Fibroblast of the aortic adventitia (primary cell): ENCODE data around the gene SBK3. TPM values are rescaled to one million over a fixed set of nuclear protein-coding genes. Genes with fewer than 3 reads are reported as not detected.

Experiments used
- DNase-seq: peaks from one replicate; pipeline ENCODE4 v3.0.0-alpha.2; 2010; ENCODE audit warnings: low read depth
- H3K4me3 ChIP-seq: 2 replicates; pipeline ENCODE4 v1.5.1; 2011; ENCODE audit warnings: low read depth, mild to moderate bottlenecking, control low read depth, low read length, moderate library complexity
- total RNA-seq: library from RNA; depleted of rRNA; stranded (reverse); fragments of >200 nt; gene quantifications from 2 replicates; pipeline ENCODE4 v1.2.3, GENCODE V29; 2012; ENCODE audit warnings: low replicate concordance
- TF ChIP-seq, protein P1 (sequence below): IDR thresholded peaks from 2 replicates; pipeline ENCODE4 v1.5.1; 2011; ENCODE audit warnings: mild to moderate bottlenecking, low read length, control low read depth, inconsistent platforms; ENCODE audit not compliant: insufficient read depth

Gene SBK3
- total RNA-seq, 1 donor, result not detected

DNA sequence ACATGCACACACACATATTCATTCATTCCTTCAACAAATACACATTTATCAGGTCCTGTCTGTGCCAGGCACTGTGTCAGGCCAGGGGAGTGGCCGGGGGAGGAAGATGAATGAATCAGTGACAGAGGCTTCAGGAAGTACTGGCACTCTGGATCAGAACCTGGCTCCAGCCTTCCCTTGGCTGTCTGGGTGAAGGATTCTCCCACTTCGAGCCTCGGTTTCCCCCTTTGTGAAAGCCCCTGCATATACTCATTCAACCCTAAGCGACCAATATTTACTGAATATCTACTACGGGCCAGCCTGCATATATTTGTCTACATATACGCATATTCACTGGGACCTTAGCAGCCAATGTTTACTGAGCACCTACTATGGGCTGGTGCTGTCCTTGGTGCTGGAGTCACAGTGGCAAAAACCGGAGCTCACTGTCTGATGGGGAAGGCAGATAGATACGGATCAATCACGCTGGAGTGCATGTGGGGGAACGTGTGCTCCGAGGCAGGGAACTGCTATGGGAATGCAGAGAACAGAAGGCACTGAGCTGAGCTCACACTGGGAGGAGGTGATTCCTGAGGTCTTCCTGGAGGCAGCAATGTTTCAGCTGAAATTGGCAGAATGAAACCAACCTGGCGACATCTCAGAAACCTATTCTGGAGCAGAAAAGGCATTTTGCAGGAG, 35.9 kb upstream of the SBK3 start:
- DNase-seq, result no peak

GRCh38 chr19:55580628-55581144, 35.3 kb upstream of the SBK3 start, which contains the start of gene ZNF579:
ZNF579 (minus strand) TSS chr19:55580848; CDS start chr19:55579639, 1,209 bp downstream.
- TF ChIP-seq, protein P1, sequence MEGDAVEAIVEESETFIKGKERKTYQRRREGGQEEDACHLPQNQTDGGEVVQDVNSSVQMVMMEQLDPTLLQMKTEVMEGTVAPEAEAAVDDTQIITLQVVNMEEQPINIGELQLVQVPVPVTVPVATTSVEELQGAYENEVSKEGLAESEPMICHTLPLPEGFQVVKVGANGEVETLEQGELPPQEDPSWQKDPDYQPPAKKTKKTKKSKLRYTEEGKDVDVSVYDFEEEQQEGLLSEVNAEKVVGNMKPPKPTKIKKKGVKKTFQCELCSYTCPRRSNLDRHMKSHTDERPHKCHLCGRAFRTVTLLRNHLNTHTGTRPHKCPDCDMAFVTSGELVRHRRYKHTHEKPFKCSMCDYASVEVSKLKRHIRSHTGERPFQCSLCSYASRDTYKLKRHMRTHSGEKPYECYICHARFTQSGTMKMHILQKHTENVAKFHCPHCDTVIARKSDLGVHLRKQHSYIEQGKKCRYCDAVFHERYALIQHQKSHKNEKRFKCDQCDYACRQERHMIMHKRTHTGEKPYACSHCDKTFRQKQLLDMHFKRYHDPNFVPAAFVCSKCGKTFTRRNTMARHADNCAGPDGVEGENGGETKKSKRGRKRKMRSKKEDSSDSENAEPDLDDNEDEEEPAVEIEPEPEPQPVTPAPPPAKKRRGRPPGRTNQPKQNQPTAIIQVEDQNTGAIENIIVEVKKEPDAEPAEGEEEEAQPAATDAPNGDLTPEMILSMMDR, result no peak
- H3K4me3 ChIP-seq, result peak within 1 kb of the TSS; percentile 95
- peak; percentile 93 for DNase-seq

More for the DNA sequence above, 35.9 kb upstream of the SBK3 start:
- H3K4me3 ChIP-seq, result peak overlapping the region; percentile 95
- TF ChIP-seq, protein P1, result no peak

GRCh38 chr19:55579766-55580621, 34.7 kb upstream of the SBK3 start:
- H3K4me3 ChIP-seq, result peak overlapping the region; percentile 95
- DNase-seq, result peak; percentile 34
- TF ChIP-seq, protein P1, result no peak

- H3K4me3 ChIP-seq, result peak overlapping the region; percentile 95
- no peak for DNase-seq
- TF ChIP-seq, protein P1, result no peak
These were observed 33.7 kb upstream of the SBK3 start for GRCh38 chr19:55578761-55579747.

GRCh38 chr19:55578031-55578760, 32.9 kb upstream of the SBK3 start:
- DNase-seq, result no peak
- TF ChIP-seq, protein P1, result no peak
- H3K4me3 ChIP-seq, result no peak overlapping the region
